ENCODE data around the gene HOXD4.

Gene HOXD4

DNA sequence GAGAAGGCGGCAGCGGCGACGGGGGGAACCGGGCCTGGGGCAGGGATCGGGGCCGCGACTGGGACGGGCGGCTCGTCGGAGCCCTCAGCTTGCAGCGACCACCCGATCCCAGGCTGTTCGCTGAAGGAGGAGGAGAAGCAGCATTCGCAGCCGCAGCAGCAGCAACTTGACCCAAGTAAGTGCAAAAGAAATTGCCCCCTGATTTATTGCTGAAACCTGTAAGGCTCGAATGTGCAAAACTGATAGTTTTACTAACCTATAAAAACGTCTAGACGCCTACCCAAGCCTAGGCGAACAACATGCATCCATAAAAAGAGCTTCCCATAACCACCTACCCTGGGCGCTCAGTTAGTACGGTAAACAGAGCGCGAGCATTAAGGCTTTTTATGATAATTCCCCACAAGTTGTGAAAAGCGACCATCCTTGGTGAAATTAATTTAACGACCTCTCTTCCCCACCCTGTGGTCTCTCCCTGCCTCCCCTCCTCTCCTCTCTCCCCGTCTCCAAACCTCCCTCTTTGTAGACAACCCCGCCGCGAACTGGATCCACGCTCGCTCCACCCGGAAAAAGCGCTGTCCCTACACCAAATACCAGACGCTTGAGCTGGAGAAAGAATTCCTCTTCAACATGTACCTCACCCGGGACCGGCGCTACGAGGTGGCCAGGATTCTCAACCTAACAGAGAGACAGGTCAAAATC lies 27.8 kb upstream of the HOXD4 start:
- no peak for TF ChIP-seq TAF1 (IDR thresholded peaks at IDR 0.05; ENCODE audit: borderline replicate concordance, insufficient read depth, low read length)
- TF ChIP-seq SIN3A (IDR thresholded peaks at IDR 0.05; ENCODE audit: borderline replicate concordance, insufficient read depth, low read length): no peak
- no peak for TF ChIP-seq POLR2AphosphoS5 (IDR thresholded peaks at IDR 0.05; ENCODE audit: low read depth, low read length)
- TF ChIP-seq FOXP2 (optimal IDR thresholded peaks at IDR 0.05; ENCODE audit: borderline replicate concordance, extremely low read depth, extremely low read length, insufficient read depth): no peak
- TF ChIP-seq, protein P1, sequence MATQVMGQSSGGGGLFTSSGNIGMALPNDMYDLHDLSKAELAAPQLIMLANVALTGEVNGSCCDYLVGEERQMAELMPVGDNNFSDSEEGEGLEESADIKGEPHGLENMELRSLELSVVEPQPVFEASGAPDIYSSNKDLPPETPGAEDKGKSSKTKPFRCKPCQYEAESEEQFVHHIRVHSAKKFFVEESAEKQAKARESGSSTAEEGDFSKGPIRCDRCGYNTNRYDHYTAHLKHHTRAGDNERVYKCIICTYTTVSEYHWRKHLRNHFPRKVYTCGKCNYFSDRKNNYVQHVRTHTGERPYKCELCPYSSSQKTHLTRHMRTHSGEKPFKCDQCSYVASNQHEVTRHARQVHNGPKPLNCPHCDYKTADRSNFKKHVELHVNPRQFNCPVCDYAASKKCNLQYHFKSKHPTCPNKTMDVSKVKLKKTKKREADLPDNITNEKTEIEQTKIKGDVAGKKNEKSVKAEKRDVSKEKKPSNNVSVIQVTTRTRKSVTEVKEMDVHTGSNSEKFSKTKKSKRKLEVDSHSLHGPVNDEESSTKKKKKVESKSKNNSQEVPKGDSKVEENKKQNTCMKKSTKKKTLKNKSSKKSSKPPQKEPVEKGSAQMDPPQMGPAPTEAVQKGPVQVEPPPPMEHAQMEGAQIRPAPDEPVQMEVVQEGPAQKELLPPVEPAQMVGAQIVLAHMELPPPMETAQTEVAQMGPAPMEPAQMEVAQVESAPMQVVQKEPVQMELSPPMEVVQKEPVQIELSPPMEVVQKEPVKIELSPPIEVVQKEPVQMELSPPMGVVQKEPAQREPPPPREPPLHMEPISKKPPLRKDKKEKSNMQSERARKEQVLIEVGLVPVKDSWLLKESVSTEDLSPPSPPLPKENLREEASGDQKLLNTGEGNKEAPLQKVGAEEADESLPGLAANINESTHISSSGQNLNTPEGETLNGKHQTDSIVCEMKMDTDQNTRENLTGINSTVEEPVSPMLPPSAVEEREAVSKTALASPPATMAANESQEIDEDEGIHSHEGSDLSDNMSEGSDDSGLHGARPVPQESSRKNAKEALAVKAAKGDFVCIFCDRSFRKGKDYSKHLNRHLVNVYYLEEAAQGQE (IDR thresholded peaks at IDR 0.05; ENCODE audit: insufficient read depth in 1 of 2, low read depth in 2 of 2, low read length in 2 of 2): no peak

DNA sequence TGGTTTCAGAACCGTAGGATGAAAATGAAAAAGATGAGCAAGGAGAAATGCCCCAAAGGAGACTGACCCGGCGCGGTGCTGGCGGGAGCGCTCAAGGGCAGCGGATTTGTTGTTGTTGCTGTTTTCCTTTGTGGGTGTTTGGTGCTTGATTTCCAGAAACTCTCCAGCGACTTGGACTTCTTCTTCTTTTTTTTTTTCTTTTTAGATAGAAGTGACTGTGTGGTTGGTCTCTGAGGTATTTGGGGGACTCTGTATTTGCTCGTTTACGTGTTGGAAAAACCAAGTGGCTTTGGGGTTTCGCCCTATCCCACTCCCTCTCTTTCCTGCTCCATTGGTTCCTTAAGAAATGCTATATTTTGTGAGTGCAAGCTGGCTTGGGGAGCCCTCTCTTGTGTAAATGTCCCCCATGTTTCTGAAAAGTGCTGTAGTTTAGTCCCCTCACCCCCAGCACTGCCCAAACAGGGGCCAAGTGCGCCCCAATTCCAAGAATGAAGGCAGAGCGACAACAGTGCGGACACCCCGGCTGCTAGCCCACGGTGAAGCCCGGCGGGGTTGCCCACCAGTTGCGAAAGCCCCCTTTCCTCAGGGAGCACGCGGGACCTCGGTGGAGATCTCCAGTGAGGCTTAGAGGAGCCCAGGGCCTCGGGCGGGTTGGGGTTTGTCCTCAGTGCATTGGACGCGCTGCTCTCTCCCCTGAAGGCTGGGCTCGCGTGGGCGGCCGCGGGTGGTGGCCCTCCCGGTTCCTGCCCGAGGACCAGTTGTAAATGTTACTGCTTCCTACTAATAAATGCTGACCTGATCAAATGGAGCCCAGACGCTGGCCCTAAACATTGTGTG lies 27.0 kb upstream of the HOXD4 start:
- TF ChIP-seq TAF1 (IDR thresholded peaks at IDR 0.05; ENCODE audit: borderline replicate concordance, insufficient read depth, low read length) (no peak), SIN3A (IDR thresholded peaks at IDR 0.05; ENCODE audit: borderline replicate concordance, insufficient read depth, low read length) (no peak), FOXP2 (optimal IDR thresholded peaks at IDR 0.05; ENCODE audit: borderline replicate concordance, extremely low read depth, extremely low read length, insufficient read depth) (no peak), POLR2AphosphoS5 (IDR thresholded peaks at IDR 0.05; ENCODE audit: low read depth, low read length) (no peak)
- TF ChIP-seq, protein P1 (IDR thresholded peaks at IDR 0.05; ENCODE audit: insufficient read depth in 1 of 2, low read depth in 2 of 2, low read length in 2 of 2): no peak

DNA sequence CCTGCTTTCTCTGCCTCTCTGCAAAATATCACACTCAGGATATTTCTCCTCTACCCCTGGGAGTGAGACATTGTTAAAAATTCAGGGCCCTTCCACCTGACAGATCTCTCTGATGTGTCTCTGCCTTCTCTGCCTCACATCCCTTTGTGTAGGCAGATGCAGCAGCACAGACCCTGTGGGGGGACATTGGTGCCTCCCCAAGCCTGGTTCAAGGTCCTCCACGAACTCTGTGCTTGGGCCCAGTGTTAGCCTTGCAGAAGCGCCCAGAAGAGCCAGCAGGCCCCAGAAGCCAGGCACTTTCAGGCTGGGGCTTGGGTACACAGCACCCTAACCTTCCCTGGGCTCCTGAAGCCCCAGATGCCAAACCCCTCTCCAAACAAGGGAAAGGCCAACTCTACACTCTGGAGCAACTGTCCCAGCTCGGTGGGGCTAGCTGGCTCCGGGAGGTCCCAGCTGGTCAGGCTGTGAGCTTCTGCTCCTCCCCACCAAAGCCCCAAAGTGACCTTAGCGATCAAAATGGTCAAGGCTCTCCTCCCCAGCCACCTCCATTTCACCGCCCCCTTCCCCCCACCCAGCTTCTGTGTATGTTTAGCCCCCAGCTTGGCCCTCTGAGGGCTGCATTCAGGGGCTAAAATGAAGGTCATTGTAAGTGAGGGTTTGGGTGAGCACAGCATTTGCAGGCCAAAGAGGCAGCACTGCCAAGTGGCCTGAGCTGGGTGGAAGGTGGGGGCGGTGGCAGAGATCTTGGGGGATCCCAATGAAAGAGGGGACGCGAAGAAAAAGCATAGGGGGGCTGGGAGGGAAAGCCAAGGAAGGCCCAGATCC lies 26.2 kb upstream of the HOXD4 start:
- TF ChIP-seq, protein P1 (IDR thresholded peaks at IDR 0.05; ENCODE audit: insufficient read depth in 1 of 2, low read depth in 2 of 2, low read length in 2 of 2): no peak
- TF ChIP-seq POLR2AphosphoS5 (IDR thresholded peaks at IDR 0.05; ENCODE audit: low read depth, low read length) (no peak), FOXP2 (optimal IDR thresholded peaks at IDR 0.05; ENCODE audit: borderline replicate concordance, extremely low read depth, extremely low read length, insufficient read depth) (no peak), SIN3A (IDR thresholded peaks at IDR 0.05; ENCODE audit: borderline replicate concordance, insufficient read depth, low read length) (no peak), TAF1 (IDR thresholded peaks at IDR 0.05; ENCODE audit: borderline replicate concordance, insufficient read depth, low read length) (no peak)

DNA sequence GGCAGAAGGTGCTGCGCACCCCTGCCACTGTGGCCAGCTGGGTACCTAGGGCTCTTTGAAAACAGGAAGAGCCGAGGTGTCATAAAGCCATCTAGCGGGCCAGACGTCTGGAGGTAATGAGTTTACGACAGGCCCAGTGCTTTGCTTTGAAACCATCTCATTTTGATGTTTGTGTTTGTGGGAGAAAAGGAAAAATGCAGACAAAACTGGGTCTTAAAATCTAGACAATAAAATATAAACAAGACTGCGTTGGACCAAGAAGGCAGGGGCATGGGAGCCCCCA lies 25.6 kb upstream of the HOXD4 start:
- TF ChIP-seq, protein P1 (IDR thresholded peaks at IDR 0.05; ENCODE audit: insufficient read depth in 1 of 2, low read depth in 2 of 2, low read length in 2 of 2): no peak
- TF ChIP-seq FOXP2 (optimal IDR thresholded peaks at IDR 0.05; ENCODE audit: borderline replicate concordance, extremely low read depth, extremely low read length, insufficient read depth) (no peak), POLR2AphosphoS5 (IDR thresholded peaks at IDR 0.05; ENCODE audit: low read depth, low read length) (no peak), TAF1 (IDR thresholded peaks at IDR 0.05; ENCODE audit: borderline replicate concordance, insufficient read depth, low read length) (no peak), SIN3A (IDR thresholded peaks at IDR 0.05; ENCODE audit: borderline replicate concordance, insufficient read depth, low read length) (no peak)
